ENCODE results near the gene PRXL2A.

Gene PRXL2A

DNA sequence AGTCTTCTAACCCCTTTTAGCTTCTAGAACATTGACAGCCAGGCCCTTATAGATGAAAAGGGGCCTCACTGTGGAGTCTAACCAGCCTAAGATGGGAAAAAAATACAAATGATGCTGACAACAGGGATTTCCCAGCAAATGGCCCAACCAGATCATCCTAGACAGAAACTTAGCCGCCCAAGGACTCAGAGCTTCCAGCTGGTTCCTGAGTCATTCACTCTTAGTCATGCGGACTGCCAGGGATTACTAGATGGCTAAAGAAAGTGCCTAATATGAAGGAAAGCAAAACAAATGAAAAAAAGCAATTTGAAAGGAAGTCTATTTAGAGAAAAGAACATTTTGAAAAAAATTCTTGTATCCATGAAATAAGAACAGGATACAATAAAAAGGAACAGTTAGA is 69.5 kb downstream of the PRXL2A start:
- no peak for TF ChIP-seq CTCF (IDR thresholded peaks at IDR 0.05)

- no peak for TF ChIP-seq CTCF (IDR thresholded peaks at IDR 0.05)
These were observed 72.5 kb downstream of the PRXL2A start for GRCh38 chr10:80480852-80481251.

DNA sequence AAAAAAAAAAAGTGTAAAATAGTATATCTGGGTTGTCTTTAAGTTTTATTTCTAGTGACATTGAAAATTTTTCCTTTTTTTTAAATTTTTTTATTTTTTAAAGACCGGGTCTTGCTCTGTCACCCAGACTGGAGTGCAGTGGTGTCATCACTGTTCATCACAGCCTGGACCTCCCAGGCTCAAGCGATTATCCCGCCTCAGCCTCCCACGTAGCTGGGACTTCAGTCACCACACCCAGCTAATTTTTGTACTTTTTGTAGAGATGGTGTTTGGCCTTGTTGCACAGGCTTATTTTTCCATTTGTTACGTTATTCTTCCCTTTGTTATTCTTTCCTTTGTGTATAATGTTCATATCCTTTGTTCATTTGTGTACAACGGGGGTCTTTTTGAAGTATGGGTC is 75.9 kb downstream of the PRXL2A start:
- no peak for TF ChIP-seq CTCF (IDR thresholded peaks at IDR 0.05)

- no peak for TF ChIP-seq CTCF (IDR thresholded peaks at IDR 0.05)
These were observed 76.3 kb downstream of the PRXL2A start for GRCh38 chr10:80484676-80485075.

- TF ChIP-seq CTCF (IDR thresholded peaks at IDR 0.05) = no peak
These were observed 77.0 kb downstream of the PRXL2A start for GRCh38 chr10:80485076-80485945.

DNA sequence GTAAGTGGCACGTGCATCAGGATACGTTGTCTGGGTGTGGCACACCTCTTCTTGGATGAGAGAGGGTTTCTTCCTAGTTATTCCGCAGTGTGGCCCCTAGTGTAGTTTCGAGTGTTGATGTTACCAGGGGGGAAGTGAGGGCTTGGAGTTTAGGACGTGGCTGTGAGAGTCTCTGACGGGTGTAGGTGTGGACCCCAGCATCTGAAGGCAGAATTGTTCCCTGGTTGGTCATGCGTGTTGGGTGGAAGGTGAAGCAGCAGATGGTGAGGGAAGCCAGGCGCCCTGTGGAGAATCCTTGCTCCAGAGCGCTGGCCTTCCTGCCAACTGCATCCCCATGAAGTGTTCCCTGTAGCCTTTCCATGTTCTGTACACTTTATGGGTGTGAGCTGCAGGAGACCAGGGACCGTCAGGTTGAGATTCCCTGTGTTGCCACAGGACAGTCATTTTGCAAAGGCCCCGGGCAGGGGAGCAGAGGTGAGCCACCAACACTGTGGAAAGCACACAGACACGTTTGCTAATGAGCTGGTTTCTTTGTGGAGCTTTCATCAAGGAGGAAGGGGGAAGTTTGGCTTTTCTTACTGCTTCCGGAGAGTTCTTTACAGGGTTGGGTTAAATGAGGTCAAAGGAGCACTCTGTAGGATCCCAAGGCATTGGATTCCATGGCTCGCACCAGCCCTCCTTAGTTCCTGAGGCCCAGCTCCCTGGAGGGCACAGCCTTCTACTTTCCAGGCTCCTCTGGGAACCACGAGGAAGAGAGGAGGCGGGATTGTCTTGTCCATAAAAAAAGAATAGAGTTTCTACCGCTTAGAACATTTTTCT is 77.8 kb downstream of the PRXL2A start:
- TF ChIP-seq CTCF (IDR thresholded peaks at IDR 0.05) = no peak
